WERI-Rb-1 (cell line): Measurements from ENCODE around the gene NR2C2.
"Not testable (repeated sequence)": the region's sequence is repeated elsewhere in the genome, so short reads cannot be mapped to it uniquely, and the experiment has no call there.

Source experiments
- DNase-seq: peaks from one replicate; pipeline ENCODE4 v3.0.0-alpha.2; 2020
- H3K27ac ChIP-seq: fragments of 250-450 bp; sonication (Bioruptor Pico); 2 replicates; pipeline ENCODE4 v1.5.1; 2020; ENCODE audit warnings: mild to moderate bottlenecking, moderate library complexity
- H3K27me3 ChIP-seq: fragments of 250-450 bp; sonication (Bioruptor Pico); 2 replicates; pipeline ENCODE4 v1.5.1; 2021; ENCODE audit warnings: mild to moderate bottlenecking, low read depth, moderate library complexity; ENCODE audit not compliant: insufficient read depth, severe bottlenecking
- H3K36me3 ChIP-seq: fragments of 250-450 bp; sonication (Bioruptor Pico); 2 replicates; pipeline ENCODE4 v1.5.1; 2020; ENCODE audit warnings: mild to moderate bottlenecking, moderate library complexity
- H3K4me3 ChIP-seq: 2 replicates; pipeline ENCODE4 v1.5.1; 2011; ENCODE audit warnings: low read depth, mild to moderate bottlenecking, control low read depth, low read length
- H3K9me3 ChIP-seq: fragments of 250-450 bp; sonication (Bioruptor Pico); 2 replicates; pipeline ENCODE4 v1.5.1; 2021; ENCODE audit warnings: mild to moderate bottlenecking, moderate library complexity; ENCODE audit not compliant: severe bottlenecking
- TF ChIP-seq, protein P1 (sequence below): IDR thresholded peaks from 2 replicates; pipeline ENCODE4 v1.5.1; 2011; ENCODE audit warnings: low read depth, mild to moderate bottlenecking, control low read depth, inconsistent platforms, low read length

NR2C2 gene

DNA sequence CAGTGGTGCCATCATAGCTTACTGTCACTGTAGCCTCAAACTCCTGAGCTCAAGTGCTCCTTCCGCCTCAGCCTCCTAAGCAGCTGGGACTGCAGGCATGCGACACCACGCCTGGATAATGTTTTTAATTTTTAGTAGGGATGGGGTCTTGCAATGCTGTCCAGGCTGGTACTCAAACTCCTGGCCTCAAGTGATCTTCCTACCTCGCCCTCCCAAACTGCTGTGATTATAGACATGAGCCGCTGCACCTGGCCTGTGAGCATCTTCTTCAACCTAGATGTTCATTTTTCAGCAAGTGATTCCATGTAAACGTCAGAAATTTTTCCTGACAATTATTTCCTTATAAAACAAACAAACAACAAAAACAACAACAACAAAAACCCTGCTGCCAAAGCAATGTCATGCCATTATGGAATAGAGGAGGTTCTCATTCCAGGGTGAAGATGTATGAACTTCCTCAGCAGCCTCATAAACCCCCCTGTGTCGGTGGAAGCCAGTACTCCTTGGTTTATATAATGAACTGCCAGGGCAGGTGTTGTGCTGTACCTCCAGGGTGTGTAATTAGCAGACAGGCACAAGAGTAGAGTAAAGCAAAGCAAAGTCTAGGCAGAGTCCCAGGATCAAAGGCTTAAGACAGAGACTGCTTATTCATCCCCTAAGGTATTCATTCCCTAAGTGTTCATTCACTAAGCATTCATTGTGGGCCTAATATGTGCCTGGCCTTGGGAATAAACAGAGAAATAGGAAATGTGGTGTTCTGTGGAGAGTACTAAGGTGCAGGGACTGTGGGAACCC is 44.6 kb downstream of the NR2C2 start:
- TF ChIP-seq, protein P1, sequence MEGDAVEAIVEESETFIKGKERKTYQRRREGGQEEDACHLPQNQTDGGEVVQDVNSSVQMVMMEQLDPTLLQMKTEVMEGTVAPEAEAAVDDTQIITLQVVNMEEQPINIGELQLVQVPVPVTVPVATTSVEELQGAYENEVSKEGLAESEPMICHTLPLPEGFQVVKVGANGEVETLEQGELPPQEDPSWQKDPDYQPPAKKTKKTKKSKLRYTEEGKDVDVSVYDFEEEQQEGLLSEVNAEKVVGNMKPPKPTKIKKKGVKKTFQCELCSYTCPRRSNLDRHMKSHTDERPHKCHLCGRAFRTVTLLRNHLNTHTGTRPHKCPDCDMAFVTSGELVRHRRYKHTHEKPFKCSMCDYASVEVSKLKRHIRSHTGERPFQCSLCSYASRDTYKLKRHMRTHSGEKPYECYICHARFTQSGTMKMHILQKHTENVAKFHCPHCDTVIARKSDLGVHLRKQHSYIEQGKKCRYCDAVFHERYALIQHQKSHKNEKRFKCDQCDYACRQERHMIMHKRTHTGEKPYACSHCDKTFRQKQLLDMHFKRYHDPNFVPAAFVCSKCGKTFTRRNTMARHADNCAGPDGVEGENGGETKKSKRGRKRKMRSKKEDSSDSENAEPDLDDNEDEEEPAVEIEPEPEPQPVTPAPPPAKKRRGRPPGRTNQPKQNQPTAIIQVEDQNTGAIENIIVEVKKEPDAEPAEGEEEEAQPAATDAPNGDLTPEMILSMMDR = no peak
- H3K36me3 ChIP-seq = no peaks in the 10 kb centered on the region
- H3K4me3 ChIP-seq = no peak overlapping the region
- DNase-seq = no peak
- H3K27me3 ChIP-seq = no peaks in the 10 kb centered on the region
- no peaks in the 10 kb centered on the region for H3K9me3 ChIP-seq
- no peak overlapping the region for H3K27ac ChIP-seq

DNA sequence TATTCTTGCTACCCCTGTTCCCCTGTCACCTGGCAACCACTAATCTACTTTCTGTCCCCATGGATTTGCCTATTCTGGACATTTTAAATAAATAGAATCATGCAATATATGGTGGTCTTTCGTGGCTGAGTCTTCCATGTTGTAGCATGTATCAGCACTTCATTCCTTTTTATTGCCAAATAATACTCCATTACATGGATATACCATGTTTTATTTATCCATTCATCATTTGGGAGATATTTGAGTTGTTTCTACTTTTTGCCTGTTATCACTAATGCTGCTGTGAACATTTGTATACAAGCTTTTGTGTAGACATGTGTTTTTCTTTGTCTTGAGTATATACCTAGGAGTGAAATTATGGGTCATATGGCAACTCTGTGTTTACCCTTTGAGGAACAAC is 50.6 kb downstream of the NR2C2 start:
- Histone ChIP-seq H3K9me3 (no peaks in the 10 kb centered on the region), H3K27ac (no peak overlapping the region), H3K36me3 (peaks cover 3% of the 10 kb centered on the region; the same call in 1 of the 2 replicates), H3K4me3 (no peak overlapping the region), H3K27me3 (no peaks in the 10 kb centered on the region)
- TF ChIP-seq, protein P1 = no peak
- no peak for DNase-seq

DNA sequence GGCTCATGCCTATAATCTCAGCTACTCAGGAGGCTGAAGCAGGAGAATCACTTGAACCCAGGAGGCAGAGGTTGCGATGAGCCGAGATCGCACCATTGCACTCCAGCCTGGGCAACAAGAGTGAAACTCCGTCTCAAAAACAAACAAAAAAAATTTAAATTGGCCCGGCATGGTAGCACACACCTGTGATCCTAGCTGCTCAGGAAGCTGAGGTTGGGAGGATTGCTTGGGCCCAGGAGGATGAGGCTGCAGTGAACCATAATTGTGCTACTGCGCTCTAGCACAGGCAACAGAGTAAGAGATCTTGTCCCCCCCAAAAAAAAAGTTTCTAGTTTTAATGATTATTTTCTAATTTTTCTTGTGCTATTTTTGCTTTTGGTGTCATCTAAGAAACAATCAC is 51.8 kb downstream of the NR2C2 start:
- H3K36me3 ChIP-seq = peaks cover 14% of the 10 kb centered on the region

DNA sequence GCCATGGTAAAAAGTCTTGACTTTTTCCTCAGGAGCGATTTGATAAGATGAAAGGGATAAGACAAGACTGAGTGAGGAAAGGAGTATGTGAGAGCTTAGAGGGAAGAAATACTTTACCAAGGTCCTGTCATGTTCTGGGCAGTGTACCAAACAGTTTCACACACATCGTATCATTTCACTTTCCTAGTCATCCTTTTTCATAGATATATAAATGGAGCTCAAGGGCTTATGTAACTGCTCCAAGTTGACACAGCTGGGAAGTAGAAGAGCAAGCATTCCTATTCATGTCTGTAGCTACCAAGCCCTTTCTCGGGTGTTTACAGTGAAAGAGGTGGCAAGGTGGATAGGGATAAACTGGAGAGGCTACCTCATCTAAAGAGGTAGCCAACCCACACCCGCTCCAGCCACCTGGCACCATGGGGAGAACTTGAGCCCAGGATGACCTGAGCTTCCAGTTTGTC is 60.3 kb downstream of the NR2C2 start:
- TF ChIP-seq, protein P1 = no peak
- H3K4me3 ChIP-seq = no peak overlapping the region
- peaks cover 30% of the 10 kb centered on the region for H3K36me3 ChIP-seq
- no peak for DNase-seq
- H3K9me3 ChIP-seq = no peaks in the 10 kb centered on the region
- no peak overlapping the region for H3K27ac ChIP-seq
- H3K27me3 ChIP-seq = no peaks in the 10 kb centered on the region

More for the DNA sequence above, 51.8 kb downstream of the NR2C2 start:
- DNase-seq, H3K9me3 ChIP-seq, H3K4me3 ChIP-seq, H3K27me3 ChIP-seq, H3K27ac ChIP-seq: not testable (repeated sequence)

DNA sequence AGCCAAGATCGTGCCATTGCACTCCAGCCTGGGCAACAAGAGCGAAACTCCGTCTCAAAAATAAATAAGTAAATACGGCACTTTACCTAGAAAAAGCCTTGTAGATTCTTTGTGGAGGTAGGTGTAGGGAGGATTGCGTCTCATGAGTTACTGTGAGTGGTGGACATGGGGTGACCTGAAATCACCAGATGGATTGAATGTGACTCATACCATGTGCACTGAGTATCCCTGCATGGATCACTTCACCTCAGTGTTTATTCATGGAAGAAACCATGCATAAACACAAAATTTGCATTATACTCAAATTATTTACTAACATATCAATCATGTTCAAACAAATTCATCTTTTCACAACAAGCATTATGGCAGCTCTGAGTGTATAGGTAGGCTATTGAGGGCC is 61.8 kb downstream of the NR2C2 start:
- peaks cover 34% of the 10 kb centered on the region for H3K36me3 ChIP-seq
- no peak overlapping the region for H3K27ac ChIP-seq
- H3K27me3 ChIP-seq = no peaks in the 10 kb centered on the region
- DNase-seq = no peak
- TF ChIP-seq, protein P1 = no peak
- H3K4me3 ChIP-seq = no peak overlapping the region
- H3K9me3 ChIP-seq = no peaks in the 10 kb centered on the region

DNA sequence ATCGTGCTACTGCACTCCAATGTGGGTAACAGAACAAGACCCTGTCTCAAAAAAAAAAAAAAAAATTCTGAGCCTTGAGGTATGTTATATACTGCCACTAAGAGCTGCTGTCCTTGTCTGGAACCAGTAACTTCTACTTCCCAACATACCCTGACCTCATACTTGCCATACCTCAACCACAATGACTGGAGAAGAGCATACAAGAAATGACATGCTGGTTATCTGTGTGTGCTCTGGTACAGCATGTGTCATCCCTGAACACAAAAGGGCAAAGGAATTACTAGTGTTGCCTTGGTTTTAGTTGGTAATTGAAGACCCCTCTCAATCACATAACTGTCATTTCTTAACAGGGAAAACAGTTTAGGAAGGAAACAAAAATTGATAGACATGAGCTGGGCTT is 63.3 kb downstream of the NR2C2 start:
- Histone ChIP-seq H3K27me3 (no peaks in the 10 kb centered on the region), H3K36me3 (peaks cover 41% of the 10 kb centered on the region), H3K4me3 (no peak overlapping the region), H3K27ac (no peak overlapping the region), H3K9me3 (no peaks in the 10 kb centered on the region)
- TF ChIP-seq, protein P1 = no peak
- no peak for DNase-seq
